ENCODE measurements around the gene DEPDC1. TPM values are rescaled to one million over a fixed set of nuclear protein-coding genes. Genes with fewer than 3 reads are reported as not detected.

Gene DEPDC1
- total RNA-seq (2022; extraction: Qiagen RNA extraction; ENCODE audit: low read depth): 7.3 to 19.1 TPM (median 15.3 TPM) in 5 replicates

GRCh38 chr1:68496680-68497357 lies at the start of gene DEPDC1:
Gene DEPDC1, minus strand, starts transcription at chr1:68497082. Its CDS starts 83 bp downstream, at chr1:68496999.

GRCh38 chr1:68449901-68450300 lies 47.0 kb downstream of the DEPDC1 start, which contains the start of gene RPE65:
Gene RPE65, minus strand, starts transcription at chr1:68449954. Its CDS starts 49 bp downstream, at chr1:68449905.

Other genes starting within 250 kb of the DEPDC1 start
- gene RPE65, start 47.1 kb downstream of the DEPDC1 start, total RNA-seq (2022; extraction: Qiagen RNA extraction; ENCODE audit: low read depth): not detected in 5 replicates

All from A549 treated with ZK216348 at 1 μM for 4 hours (cell line).